BLaER1 (cell line): Measurements from ENCODE around the gene DNAI7.

Experiments used
- H3K27ac ChIP-seq: shearing (Covaris generic); formaldehyde crosslinking; 2 replicates; pipeline ENCODE4 v1.8.1; 2022
- H3K27me3 ChIP-seq: shearing (Covaris generic); formaldehyde crosslinking; 2 replicates; pipeline ENCODE4 v1.8.1; 2022
- H3K36me3 ChIP-seq: shearing (Covaris generic); formaldehyde crosslinking; 2 replicates; pipeline ENCODE4 v1.8.1; 2022
- H3K4me1 ChIP-seq: shearing (Covaris generic); formaldehyde crosslinking; 2 replicates; pipeline ENCODE4 v1.8.1; 2022
- H3K4me2 ChIP-seq: shearing (Covaris generic); formaldehyde crosslinking; 2 replicates; pipeline ENCODE4 v1.8.1; 2022
- H3K4me3 ChIP-seq: shearing (Covaris generic); formaldehyde crosslinking; 2 replicates; pipeline ENCODE4 v1.8.1; 2022
- H3K9ac ChIP-seq: shearing (Covaris generic); formaldehyde crosslinking; 2 replicates; pipeline ENCODE4 v1.8.1; 2022
- H3K9me3 ChIP-seq: shearing (Covaris generic); formaldehyde crosslinking; 2 replicates; pipeline ENCODE4 v1.8.1; 2022
- H4K20me1 ChIP-seq: shearing (Covaris generic); formaldehyde crosslinking; 2 replicates; pipeline ENCODE4 v1.8.1; 2022
- Cebpa-rat ChIP-seq: shearing (Covaris generic); IDR thresholded peaks from 2 replicates; pipeline ENCODE4 v1.8.1; 2022

The DNAI7 gene

GRCh38 chr12:25186038-25186787 is 8.7 kb downstream of the DNAI7 start:
- Histone ChIP-seq H3K4me1 (no peaks in the 10 kb centered on the region), H3K27me3 (no peaks in the 10 kb centered on the region), H3K9ac (no peak overlapping the region), H3K4me2 (no peak overlapping the region), H3K9me3 (no peaks in the 10 kb centered on the region), H4K20me1 (no peaks in the 10 kb centered on the region), H3K27ac (no peak overlapping the region), H3K36me3 (no peaks in the 10 kb centered on the region), H3K4me3 (no peak overlapping the region)
- TF ChIP-seq Cebpa-rat: no peak

- no peaks in the 10 kb centered on the region for H3K36me3 ChIP-seq
These were observed 10.8 kb downstream of the DNAI7 start for GRCh38 chr12:25184132-25184531.

GRCh38 chr12:25182765-25183164 is 12.2 kb downstream of the DNAI7 start:
- no peaks in the 10 kb centered on the region for H3K36me3 ChIP-seq
- no peaks in the 10 kb centered on the region for H3K9me3 ChIP-seq
- H3K27me3 ChIP-seq: no peaks in the 10 kb centered on the region
- H3K9ac ChIP-seq: no peak overlapping the region
- H3K4me1 ChIP-seq: no peaks in the 10 kb centered on the region
- TF ChIP-seq Cebpa-rat: no peak
- H3K4me2 ChIP-seq: no peak overlapping the region
- H4K20me1 ChIP-seq: no peaks in the 10 kb centered on the region
- no peak overlapping the region for H3K27ac ChIP-seq
- no peak overlapping the region for H3K4me3 ChIP-seq

More at GRCh38 chr12:25184132-25184531, 10.8 kb downstream of the DNAI7 start:
- Histone ChIP-seq H3K9ac (no peak overlapping the region), H3K4me1 (no peaks in the 10 kb centered on the region), H3K4me2 (no peak overlapping the region), H3K9me3 (no peaks in the 10 kb centered on the region), H3K27ac (no peak overlapping the region), H3K27me3 (no peaks in the 10 kb centered on the region), H4K20me1 (no peaks in the 10 kb centered on the region), H3K4me3 (no peak overlapping the region)
- TF ChIP-seq Cebpa-rat: no peak

GRCh38 chr12:25162866-25163265 is 32.1 kb downstream of the DNAI7 start:
- H3K4me1 ChIP-seq: no peaks in the 10 kb centered on the region
- no peak overlapping the region for H3K4me2 ChIP-seq
- no peaks in the 10 kb centered on the region for H4K20me1 ChIP-seq
- H3K27me3 ChIP-seq: no peaks in the 10 kb centered on the region
- H3K4me3 ChIP-seq: no peak overlapping the region
- TF ChIP-seq Cebpa-rat: no peak; the same call in 1 of the 2 replicates
- H3K36me3 ChIP-seq: no peaks in the 10 kb centered on the region
- no peaks in the 10 kb centered on the region for H3K9me3 ChIP-seq
- H3K9ac ChIP-seq: no peak overlapping the region
- no peak overlapping the region for H3K27ac ChIP-seq

GRCh38 chr12:25156061-25156460 is 38.9 kb downstream of the DNAI7 start:
- H3K27ac ChIP-seq: no peak overlapping the region
- H3K36me3 ChIP-seq: no peaks in the 10 kb centered on the region
- no peak overlapping the region for H3K9ac ChIP-seq
- H3K9me3 ChIP-seq: no peaks in the 10 kb centered on the region
- no peaks in the 10 kb centered on the region for H3K27me3 ChIP-seq
- no peak overlapping the region for H3K4me2 ChIP-seq
- TF ChIP-seq Cebpa-rat: no peak
- no peaks in the 10 kb centered on the region for H4K20me1 ChIP-seq
- H3K4me3 ChIP-seq: no peak overlapping the region
- peaks cover 15% of the 10 kb centered on the region for H3K4me1 ChIP-seq

- Histone ChIP-seq H3K36me3 (no peaks in the 10 kb centered on the region), H3K4me2 (no peak overlapping the region), H3K9ac (no peak overlapping the region), H4K20me1 (no peaks in the 10 kb centered on the region), H3K4me1 (peaks cover 15% of the 10 kb centered on the region), H3K9me3 (no peaks in the 10 kb centered on the region), H3K4me3 (no peak overlapping the region), H3K27ac (no peak overlapping the region), H3K27me3 (no peaks in the 10 kb centered on the region)
- no peak for TF ChIP-seq Cebpa-rat
These were observed 39.9 kb downstream of the DNAI7 start for GRCh38 chr12:25155022-25155576.

GRCh38 chr12:25152055-25152454 is 42.9 kb downstream of the DNAI7 start:
- H3K27ac ChIP-seq: no peak overlapping the region
- TF ChIP-seq Cebpa-rat: no peak
- peak overlapping the region; percentile 56 for H3K4me2 ChIP-seq
- no peak overlapping the region for H3K4me3 ChIP-seq
- peaks cover 15% of the 10 kb centered on the region for H3K4me1 ChIP-seq
- H3K36me3 ChIP-seq: no peaks in the 10 kb centered on the region
- no peaks in the 10 kb centered on the region for H3K27me3 ChIP-seq
- H4K20me1 ChIP-seq: no peaks in the 10 kb centered on the region
- no peak overlapping the region for H3K9ac ChIP-seq
- H3K9me3 ChIP-seq: no peaks in the 10 kb centered on the region

GRCh38 chr12:25151476-25151875 is 43.5 kb downstream of the DNAI7 start:
- H3K27ac ChIP-seq: no peak overlapping the region
- no peaks in the 10 kb centered on the region for H3K36me3 ChIP-seq
- H3K9me3 ChIP-seq: no peaks in the 10 kb centered on the region
- H3K4me1 ChIP-seq: peaks cover 15% of the 10 kb centered on the region
- TF ChIP-seq Cebpa-rat: no peak
- H3K9ac ChIP-seq: no peak overlapping the region
- no peaks in the 10 kb centered on the region for H4K20me1 ChIP-seq
- H3K27me3 ChIP-seq: no peaks in the 10 kb centered on the region
- peak overlapping the region; percentile 56; the same call in 1 of the 2 replicates for H3K4me2 ChIP-seq
- no peak overlapping the region for H3K4me3 ChIP-seq

- no peak overlapping the region for H3K27ac ChIP-seq
- TF ChIP-seq Cebpa-rat: no peak
- H3K4me3 ChIP-seq: no peak overlapping the region
- no peaks in the 10 kb centered on the region for H4K20me1 ChIP-seq
- H3K27me3 ChIP-seq: no peaks in the 10 kb centered on the region
- H3K4me2 ChIP-seq: no peak overlapping the region
- H3K9me3 ChIP-seq: no peaks in the 10 kb centered on the region
- H3K4me1 ChIP-seq: peaks cover 4% of the 10 kb centered on the region
- no peak overlapping the region for H3K9ac ChIP-seq
- H3K36me3 ChIP-seq: no peaks in the 10 kb centered on the region
These were observed 48.3 kb downstream of the DNAI7 start for GRCh38 chr12:25146686-25147085.

- H3K4me3 ChIP-seq: no peak overlapping the region
- 0 out of 2 replicates have a peak, but pooled peaks cover 3% of the 10 kb centered on the region for H3K9me3 ChIP-seq
- H3K4me2 ChIP-seq: peak overlapping the region; percentile 9; the same call in 1 of the 2 replicates
- H3K9ac ChIP-seq: no peak overlapping the region
- TF ChIP-seq Cebpa-rat: no peak
- H4K20me1 ChIP-seq: no peaks in the 10 kb centered on the region
- H3K4me1 ChIP-seq: peaks cover 6% of the 10 kb centered on the region
- H3K27ac ChIP-seq: no peak overlapping the region
- H3K27me3 ChIP-seq: no peaks in the 10 kb centered on the region
- no peaks in the 10 kb centered on the region for H3K36me3 ChIP-seq
These were observed 59.3 kb downstream of the DNAI7 start for GRCh38 chr12:25135531-25136154.
